B cell (primary cell): ENCODE measurements around the gene PMVK. TPM values are rescaled to one million over a fixed set of nuclear protein-coding genes. Genes with fewer than 3 reads are reported as not detected.

Experiments
- ATAC-seq: fragments of 200-7000 bp; cut with Tn5 transposase; one replicate; pipeline ENCODE4 v1.10.0; 2021; ENCODE audit warnings: low read depth, mild to moderate bottlenecking, moderate number of reproducible peaks, moderate library complexity
- CTCF ChIA-PET: fragments of 350-600 bp; sonication (Branson Sonifier 250); formaldehyde crosslinking; loops from one replicate; lab custom pipeline; 2021; ENCODE audit warnings: antibody characterized with exemption, inconsistent platforms; lab: Charles Lee
- POLR2A ChIA-PET: fragments of 350-600 bp; sonication (Branson Sonifier 250); formaldehyde crosslinking; loops from one replicate; lab custom pipeline; 2021; ENCODE audit warnings: antibody characterized with exemption; lab: Charles Lee
- DNase-seq: peaks from one replicate; pipeline ENCODE4 v3.0.0; 2013
- H2AFZ ChIP-seq: 2 replicates; pipeline ENCODE4 v1.6.1; 2012; ENCODE audit warnings: mild to moderate bottlenecking, low read depth, low read length; ENCODE audit not compliant: insufficient read depth, poor library complexity, severe bottlenecking
- H3K27ac ChIP-seq, 2 donors: 1 replicate in 1 of 2; 2 replicates in 1 of 2; pipeline ENCODE4 v1.5.1; 2012 to 2013; ENCODE audit warnings: low read length in 2 of 2, mild to moderate bottlenecking in 2 of 2, moderate library complexity in 1 of 2
- H3K27me3 ChIP-seq, 4 experiments: fragments of 200-600 bp in 1 of 4; sonication (generic) in 1 of 4; replicated peaks in 1 of 4; 1 replicate in 2 of 4; 2 replicates in 2 of 4; pipeline versions ENCODE4 v1.6.1 to v1.7.0; 2013 to 2016; ENCODE audit warnings: low read length in 3 of 4, mild to moderate bottlenecking in 2 of 4, mixed read lengths in 1 of 4, moderate library complexity in 1 of 4; ENCODE audit not compliant: insufficient read depth in 4 of 4, control insufficient read depth in 3 of 4; ENCODE audit errors: control extremely low read depth in 1 of 4
- H3K36me3 ChIP-seq, 2 experiments: replicated peaks in 1 of 2; 1 replicate in 1 of 2; 2 replicates in 1 of 2; pipeline versions ENCODE4 v1.6.1 to v1.7.1; 2013; ENCODE audit warnings: low read length in 1 of 2; ENCODE audit not compliant: insufficient read depth in 2 of 2, control insufficient read depth in 1 of 2; ENCODE audit errors: control extremely low read depth in 1 of 2, extremely low read depth in 1 of 2
- H3K4me1 ChIP-seq, 2 donors: fragments of 200-600 bp in 1 of 2; sonication (generic) in 1 of 2; 1 replicate in 1 of 2; 2 replicates in 1 of 2; pipeline versions ENCODE4 v1.5.1 to v1.6.1; 2013 to 2017; ENCODE audit warnings: low read length in 2 of 2; ENCODE audit not compliant: control insufficient read depth in 2 of 2, insufficient read depth in 2 of 2
- H3K4me2 ChIP-seq: replicated peaks from 2 replicates; pipeline ENCODE3; 2012; ENCODE audit warnings: mild to moderate bottlenecking, low read depth, low read length; ENCODE audit not compliant: poor library complexity, severe bottlenecking
- H3K4me3 ChIP-seq, 5 experiments: fragments of 200-600 bp in 1 of 5; sonication (generic) in 1 of 5; 1 replicate in 3 of 5; 2 replicates in 2 of 5; pipeline versions ENCODE4 v1.5.1 to v1.7.0; 2011 to 2016; ENCODE audit warnings: low read length in 4 of 5, mild to moderate bottlenecking in 4 of 5, low read depth in 2 of 5, control low read depth in 1 of 5, moderate library complexity in 1 of 5; ENCODE audit not compliant: insufficient read depth in 1 of 5; ENCODE audit errors: control extremely low read depth in 1 of 5, extremely low read depth in 1 of 5
- H3K79me2 ChIP-seq: fragments of 200-600 bp; sonication (generic); one replicate; pipeline ENCODE4 v1.6.0; 2016; ENCODE audit warnings: low read length; ENCODE audit not compliant: control insufficient read depth, insufficient read depth
- H3K9ac ChIP-seq: fragments of 200-600 bp; sonication (generic); 2 replicates; pipeline ENCODE4 v1.6.1; 2017; ENCODE audit warnings: mild to moderate bottlenecking, low read length, moderate library complexity
- H3K9me3 ChIP-seq, 3 donors: one replicate each; pipeline versions ENCODE4 v1.6.1 to v1.7.1; 2013; ENCODE audit warnings: low read length in 2 of 3; ENCODE audit not compliant: control insufficient read depth in 2 of 3, insufficient read depth in 1 of 3; ENCODE audit errors: control extremely low read depth in 1 of 3
- H4K20me1 ChIP-seq: 2 replicates; pipeline ENCODE4 v1.6.0; 2012; ENCODE audit warnings: mild to moderate bottlenecking, low read length; ENCODE audit not compliant: insufficient read depth, control insufficient read depth, poor library complexity, severe bottlenecking
- H3K27ac Mint-ChIP-seq: one replicate; pipeline ENCODE4 v1.8.0; 2021; ENCODE audit warnings: mixed read lengths
- H3K27me3 Mint-ChIP-seq: one replicate; pipeline ENCODE4 v1.8.0; 2021; ENCODE audit warnings: mixed read lengths
- H3K4me1 Mint-ChIP-seq: one replicate; pipeline ENCODE4 v1.8.0; 2021; ENCODE audit warnings: mixed read lengths
- H3K4me3 Mint-ChIP-seq: one replicate; pipeline ENCODE4 v1.8.0; 2021; ENCODE audit warnings: mixed read lengths
- H3K9me3 Mint-ChIP-seq: one replicate; pipeline ENCODE4 v1.8.0; 2022; ENCODE audit warnings: mixed read lengths; ENCODE audit not compliant: insufficient read depth
- CTCF ChIP-seq: fragments of 200-600 bp; IDR thresholded peaks from one replicate; pipeline ENCODE4 v1.8.0; 2022; ENCODE audit warnings: antibody characterized with exemption, mild to moderate bottlenecking
- EZH2 ChIP-seq: IDR thresholded peaks from 2 replicates; pipeline ENCODE4 v1.6.1; 2012; ENCODE audit warnings: borderline replicate concordance, low read depth, mild to moderate bottlenecking, moderate library complexity, low read length; ENCODE audit not compliant: insufficient read depth, poor library complexity, severe bottlenecking
- WGBS: methylation state at CpG from one replicate; pipeline ENCODE4 v1.1.5; 2013; ENCODE audit warnings: missing lambda C conversion rate; ENCODE audit not compliant: insufficient coverage; 5-methylcytosine and 5-hydroxymethylcytosine counted together
- intact Hi-C: fragments of 100-400 bp; cut with micrococcal nuclease; formaldehyde crosslinking; loops from one replicate; pipeline ENCODE4 v1.10.0; 2022
- polyA plus RNA-seq: library from polyadenylated mRNA; depleted of rRNA; stranded (reverse); fragments of >200 nt; gene quantifications from 2 replicates; pipeline ENCODE4 v1.2.3, GENCODE V29; 2012
- total RNA-seq, 2 donors: library from RNA; stranded (reverse); fragments of 120-200 nt in 1 of 2; gene quantifications; 1 replicate in 1 of 2; 2 replicates in 1 of 2; pipeline versions ENCODE4 v1.2.3 to v1.2.4, GENCODE V29; 2013 to 2022

PMVK gene
- total and polyA plus RNA-seq, 2 donors (not counting 1 experiment from before 2014, with no cell fraction given): 15.0 to 15.4 TPM

GRCh38 chr1:154972517-154973343 is 36.2 kb upstream of the PMVK start:
- Mint-ChIP-seq H3K9me3 (no peaks in the 10 kb centered on the region), H3K27ac (peak overlapping the region; percentile 5), H3K27me3 (no peaks in the 10 kb centered on the region), H3K4me3 (peak overlapping the region; percentile 62), H3K4me1 (peaks cover 30% of the 10 kb centered on the region)
- Histone ChIP-seq H3K79me2 (peaks cover 71% of the 10 kb centered on the region), H4K20me1 (peaks cover 39% of the 10 kb centered on the region), H3K9me3 (no peaks in the 10 kb centered on the region), H3K9ac (no peak overlapping the region), H3K4me2 (peak overlapping the region; percentile 86), H3K4me1 (peaks cover 22 to 44% of the 10 kb centered on the region in 2 donors), H3K4me3 (no peak overlapping the region), H3K36me3 (peaks cover 0 to 26% of the 10 kb centered on the region in 2 experiments), H3K27ac (peak overlapping the region in 1 of 2 donors; percentile 94), H2AFZ (no peak overlapping the region), H3K27me3 (no peaks in the 10 kb centered on the region)
- ATAC-seq (no peak), DNase-seq (no peak)
- ChIA-PET CTCF (interaction anchor here (0.6 to 8.7 kb wide), 19 partner anchors 10 to 637 kb away, joined by 3 to 110 read pairs (median 4); partner anchors contain the start of genes FLAD1, KRTCAP2, PMVK and PYGO2), POLR2A (interaction anchor here (0.7 to 3.8 kb wide), 9 partner anchors 10 to 868 kb away, joined by 3 to 32 read pairs (median 14); partner anchors contain the start of genes FLAD1, PBXIP1, PMVK and PYGO2)
- TF ChIP-seq CTCF: no peak
- TF ChIP-seq EZH2: no peak
- WGBS: 82% methylated on average over 6 of the region's 18 CpGs
- intact Hi-C loops: loop anchor here (1.0 to 5.0 kb wide), 2 partner anchors 11 to 200 kb away; partner anchors contain the start of genes KRTCAP2, PYGO2 and TRIM46
